Stimulated activated CD8-positive, alpha-beta memory T cell treated with anti-CD3 and anti-CD28 coated beads, Interleukin-2, amount 100 ng/mL, for 1 hour (primary cell): ENCODE results near the gene ARHGAP18.
"Not testable (repeated sequence)": the region's sequence is repeated elsewhere in the genome, so short reads cannot be mapped to it uniquely, and the experiment has no call there.

Experiments
- DNase-seq, 2 donors: peaks; one replicate each; pipeline ENCODE4 v3.0.0-alpha.2; 2020; ENCODE audit warnings: low read depth in 2 of 2

The ARHGAP18 gene

DNA sequence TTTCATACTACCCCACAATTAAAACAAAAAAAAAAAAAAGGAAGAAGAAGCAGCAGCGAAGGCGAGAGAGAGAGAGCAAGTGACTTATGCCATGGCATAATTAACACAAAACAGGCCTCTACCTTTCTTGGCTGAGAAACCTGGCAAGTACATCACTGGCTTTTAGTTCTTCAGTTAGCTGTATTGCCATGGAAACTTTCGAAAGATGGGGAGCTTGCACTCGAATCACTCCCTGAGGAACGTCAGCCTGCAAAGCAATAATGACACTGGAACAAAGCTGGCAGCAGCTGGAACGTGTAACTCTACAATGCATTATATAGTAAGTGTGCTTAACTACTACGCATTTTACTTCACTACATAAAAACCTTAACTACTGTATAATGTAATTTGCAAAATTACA, 126.1 kb downstream of the ARHGAP18 start:
- no peak for DNase-seq

- no peak for DNase-seq
These were observed 131.7 kb downstream of the ARHGAP18 start for GRCh38 chr6:129578315-129578714.

DNA sequence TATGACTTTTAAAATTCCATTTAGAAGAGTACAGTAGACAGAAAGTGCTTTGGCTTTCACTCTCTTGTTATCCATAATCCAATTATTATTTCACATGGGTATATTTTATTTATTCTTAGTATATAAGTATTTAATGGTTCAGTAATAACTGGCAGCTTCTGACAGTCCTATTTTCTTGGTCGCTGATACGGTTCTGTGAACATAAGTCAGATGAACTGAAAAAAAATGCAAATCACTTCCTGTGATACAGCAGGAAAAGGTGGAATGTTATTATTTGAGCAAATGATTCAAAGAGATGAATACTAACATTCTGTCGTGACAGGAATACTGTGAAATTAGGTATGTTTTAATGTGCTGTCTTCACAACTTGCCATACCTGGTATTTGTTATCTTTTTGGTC, 132.3 kb downstream of the ARHGAP18 start:
- DNase-seq = no peak

DNA sequence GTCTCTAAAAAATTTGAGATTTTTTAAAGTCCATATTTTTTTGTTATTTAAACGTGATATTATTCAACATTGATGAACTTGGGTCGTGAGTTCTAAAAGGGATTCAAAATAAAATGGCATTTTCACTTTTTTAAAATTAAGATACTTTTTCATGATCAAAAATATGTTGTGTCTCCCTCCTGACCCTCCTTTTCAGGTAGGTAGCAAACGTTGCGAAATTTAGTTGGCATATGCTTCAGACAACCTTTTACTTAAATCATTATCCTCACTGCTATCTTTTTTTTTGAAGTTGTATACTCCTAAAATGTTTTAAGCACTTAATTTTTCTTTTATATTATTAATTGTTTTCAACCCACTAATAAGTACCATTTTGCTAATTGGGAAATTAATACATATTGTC, 133.5 kb downstream of the ARHGAP18 start:
- no peak for DNase-seq

DNA sequence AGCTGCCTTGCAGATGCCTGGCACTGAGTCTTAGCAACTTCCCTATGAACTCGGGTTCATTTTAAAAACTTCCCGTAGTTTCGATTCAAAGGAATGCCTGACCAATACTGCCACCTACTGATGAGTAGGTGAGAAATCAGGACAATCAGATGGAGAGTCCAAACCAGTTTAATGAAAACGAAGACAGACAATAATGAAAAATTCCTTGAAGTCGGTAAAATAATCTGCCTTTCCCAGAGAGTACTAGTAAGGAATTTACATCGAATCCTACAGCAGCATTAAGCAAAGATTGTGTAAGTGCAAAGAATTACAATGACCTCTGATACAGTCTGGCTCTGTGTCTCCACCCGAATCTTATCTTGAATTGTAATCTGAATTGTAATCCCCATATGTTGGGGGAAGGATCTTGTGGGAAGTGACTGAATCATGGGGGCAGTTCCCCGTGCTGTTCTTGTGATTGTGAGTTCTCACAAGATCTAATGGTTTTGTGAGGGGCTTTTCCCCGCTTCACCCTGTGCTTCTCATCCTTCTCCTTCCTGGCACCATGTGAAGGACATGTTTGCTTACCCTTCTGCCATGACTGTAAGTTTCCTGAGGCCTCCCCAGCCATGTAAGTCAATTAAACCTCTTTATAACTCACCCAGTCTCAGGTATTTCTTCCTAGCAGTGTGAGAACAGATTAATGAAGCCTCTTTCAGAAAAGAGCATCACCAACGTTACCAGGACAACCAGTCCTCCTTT, 134.4 kb downstream of the ARHGAP18 start:
- no peak for DNase-seq

GRCh38 chr6:129574605-129575004, 135.4 kb downstream of the ARHGAP18 start:
- DNase-seq = not testable (repeated sequence)

DNA sequence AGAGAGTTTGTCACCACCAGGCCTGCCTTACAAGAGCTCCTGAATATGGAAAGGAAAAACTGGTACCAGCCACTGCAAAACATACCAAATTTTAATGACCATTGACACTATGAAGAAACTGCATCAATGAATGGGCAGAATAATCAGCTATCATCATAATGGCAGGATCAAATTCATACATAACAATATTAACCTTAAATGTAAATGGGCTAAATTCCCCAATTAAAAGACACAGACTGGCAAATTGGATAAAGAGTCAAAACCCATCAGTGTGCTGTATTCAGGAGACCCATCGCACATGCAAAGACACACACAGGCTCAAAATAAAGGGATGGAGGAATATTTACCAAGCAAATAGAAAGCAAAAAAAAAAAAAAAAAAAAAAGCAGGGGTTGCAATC, 139.0 kb downstream of the ARHGAP18 start:
- DNase-seq = not testable (repeated sequence)

DNA sequence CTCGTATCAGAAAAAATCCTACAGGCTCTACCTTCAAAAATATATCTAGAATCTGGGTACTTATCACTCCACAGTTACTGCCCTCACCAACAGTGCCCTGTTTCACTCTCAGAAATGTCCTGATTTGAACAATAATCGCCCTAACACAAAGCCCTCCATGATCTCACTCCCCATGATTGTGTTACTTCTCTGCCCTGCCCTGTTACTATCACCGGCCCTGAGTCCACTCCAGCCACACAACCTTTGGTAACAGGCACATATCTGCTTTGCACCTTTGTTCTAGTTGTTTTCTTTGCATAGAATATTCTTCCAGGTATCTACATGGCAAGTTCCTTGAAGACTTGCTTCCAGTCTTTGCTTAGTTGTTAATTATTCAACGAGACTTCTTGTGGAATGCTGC, 142.0 kb downstream of the ARHGAP18 start:
- no peak for DNase-seq

DNA sequence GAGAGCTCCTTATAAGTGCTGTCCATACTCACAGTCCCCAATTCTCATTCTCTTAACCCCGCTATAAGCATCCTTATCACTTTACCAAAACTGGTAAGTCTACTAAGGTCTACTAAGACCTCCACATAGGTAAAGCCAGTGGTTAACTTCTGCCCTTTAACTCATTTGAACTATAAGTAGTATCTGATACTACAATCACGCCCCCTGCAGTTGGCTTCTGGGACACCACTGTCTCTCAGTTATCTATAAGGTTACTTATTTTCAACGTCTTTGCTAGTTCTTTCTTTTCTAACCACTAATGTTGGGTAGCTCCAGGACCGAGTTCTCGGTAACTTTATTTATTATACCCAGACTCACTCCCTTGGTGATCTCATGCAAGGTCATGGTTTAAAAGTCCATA, 142.6 kb downstream of the ARHGAP18 start:
- no peak for DNase-seq

GRCh38 chr6:129565811-129566210, 144.2 kb downstream of the ARHGAP18 start:
- DNase-seq = no peak

GRCh38 chr6:129565366-129565765, 144.6 kb downstream of the ARHGAP18 start:
- no peak for DNase-seq

DNA sequence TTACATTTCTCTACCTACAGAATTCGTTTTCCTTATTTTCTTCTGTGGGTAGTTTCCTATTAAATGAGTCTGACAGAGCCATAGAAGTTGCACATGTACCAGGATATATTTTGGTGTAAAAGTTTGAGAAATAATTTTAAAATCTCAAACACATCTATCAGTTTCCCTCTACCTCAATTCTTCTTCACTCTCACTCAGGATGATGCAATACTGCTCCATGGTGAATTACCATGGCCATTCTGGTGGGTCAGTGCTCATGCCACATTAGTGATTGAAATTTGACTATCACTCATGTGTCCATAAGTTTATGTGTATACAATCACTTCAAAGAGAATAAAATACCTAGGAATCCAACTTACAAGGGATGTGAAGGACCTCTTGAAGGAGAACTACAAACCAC, 151.7 kb downstream of the ARHGAP18 start:
- DNase-seq = no peak

DNA sequence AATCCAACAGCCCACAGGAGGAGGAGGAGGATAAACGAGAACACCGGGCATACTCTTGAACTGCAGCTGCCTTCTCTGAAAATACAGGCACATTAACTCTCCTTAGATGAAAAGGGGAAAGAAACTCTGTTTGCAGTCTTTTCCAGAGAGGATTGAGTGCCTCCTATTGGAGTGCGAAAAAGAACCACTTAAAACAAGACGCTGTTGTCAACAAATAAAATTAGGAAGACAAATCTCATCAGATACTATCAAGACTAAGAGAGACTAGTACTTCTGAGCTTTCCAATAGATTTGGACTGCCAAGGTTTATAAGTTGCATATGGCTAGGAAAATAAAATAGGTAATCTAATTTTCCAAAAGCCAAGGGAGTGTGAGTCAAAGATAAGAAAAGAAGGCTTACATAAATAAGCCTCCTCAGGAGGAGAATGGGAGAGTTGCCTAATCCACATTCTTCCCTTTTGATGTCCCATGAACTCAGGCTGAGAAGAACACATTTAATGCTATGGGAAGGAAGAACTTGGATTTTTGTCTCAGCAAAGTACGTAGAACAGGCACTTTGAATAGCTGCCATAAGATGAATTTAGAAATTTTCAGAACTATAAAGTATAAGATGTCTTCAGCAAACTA, 154.7 kb downstream of the ARHGAP18 start:
- DNase-seq = no peak

GRCh38 chr6:129552413-129552812, 157.6 kb downstream of the ARHGAP18 start:
- no peak for DNase-seq

DNA sequence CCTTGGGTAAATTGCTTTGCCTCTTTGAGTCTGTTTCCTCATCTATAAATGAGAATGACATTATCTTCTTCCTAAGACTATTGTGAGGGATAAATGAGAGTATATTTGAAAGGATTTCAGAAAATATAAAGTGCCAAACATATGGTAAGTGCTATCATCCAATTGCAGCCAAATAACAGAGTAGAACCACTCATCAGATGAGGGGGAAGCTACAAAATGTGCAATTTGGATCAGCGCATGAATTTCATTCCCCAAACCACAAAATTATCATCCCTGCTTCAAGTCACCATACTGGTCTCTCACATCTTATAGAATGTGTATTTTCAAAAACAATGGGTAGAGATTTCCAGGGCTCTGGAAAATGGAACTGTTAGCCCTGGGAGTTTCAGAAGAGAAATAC, 158.5 kb downstream of the ARHGAP18 start:
- no peak for DNase-seq

GRCh38 chr6:129546702-129547101, 163.3 kb downstream of the ARHGAP18 start:
- DNase-seq = no peak

DNA sequence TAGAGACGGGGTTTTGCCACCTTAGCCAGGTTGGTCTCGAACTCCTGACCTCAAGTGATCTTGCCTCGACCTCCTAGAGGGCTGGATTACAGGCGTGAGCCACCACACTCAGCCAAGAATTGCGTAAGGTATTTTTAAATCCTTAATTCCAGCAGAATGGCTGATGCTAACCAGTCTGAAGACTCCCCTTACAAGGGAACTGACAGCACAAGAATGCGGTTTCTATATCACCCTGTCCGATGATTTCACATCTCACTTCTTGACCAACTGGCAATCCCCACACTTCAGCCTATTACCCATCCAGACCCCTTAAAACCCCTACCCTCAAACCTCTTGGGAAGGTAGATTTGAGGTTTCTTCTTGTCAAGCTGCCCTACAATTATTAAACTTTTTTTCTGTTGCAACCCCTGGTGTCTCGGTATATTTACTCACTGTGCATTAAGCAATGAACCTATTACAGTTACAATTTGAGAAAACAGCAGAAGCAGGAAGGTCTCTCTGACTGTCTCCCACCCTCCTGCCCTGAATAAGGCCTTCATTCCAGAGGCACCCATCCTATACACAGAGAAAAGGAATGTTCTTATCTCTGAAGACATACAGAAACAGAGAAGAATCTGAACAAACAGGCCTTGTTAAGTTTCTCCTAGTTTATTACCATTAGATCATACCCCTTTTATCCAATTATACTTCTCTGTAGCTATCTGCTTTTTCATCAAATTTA, 164.9 kb downstream of the ARHGAP18 start:
- no peak for DNase-seq

- DNase-seq = no peak
These were observed 166.0 kb downstream of the ARHGAP18 start for GRCh38 chr6:129543981-129544380.

- DNase-seq = no peak
These were observed 167.3 kb downstream of the ARHGAP18 start for GRCh38 chr6:129542705-129543104.

DNA sequence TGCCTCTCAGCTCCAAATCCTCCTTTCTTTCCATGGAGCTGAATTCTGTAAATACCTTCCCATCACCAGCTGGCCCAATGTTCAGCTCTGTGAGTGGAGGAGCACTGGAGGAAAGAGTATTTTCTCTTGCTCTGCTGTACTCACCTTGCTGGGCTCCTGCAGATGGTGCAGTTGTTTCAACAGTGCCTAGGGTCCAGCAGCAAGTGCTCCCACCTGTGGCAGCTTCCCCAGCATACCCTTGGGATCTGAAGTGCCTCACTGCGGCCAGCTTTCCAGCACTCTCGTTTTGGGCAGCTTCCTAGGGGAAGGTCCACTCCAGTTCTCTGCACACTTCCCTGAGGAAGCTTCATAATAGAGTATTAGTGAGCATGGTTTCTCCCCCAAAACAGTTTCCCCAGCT, 170.9 kb downstream of the ARHGAP18 start:
- DNase-seq = no peak

- DNase-seq = no peak
These were observed 173.7 kb downstream of the ARHGAP18 start for GRCh38 chr6:129536271-129536670.

GRCh38 chr6:129534926-129535325, 175.1 kb downstream of the ARHGAP18 start:
- no peak for DNase-seq
